NB4 (cell line): Measurements from ENCODE around the gene NOC4L.

Experiments
- CTCF ChIP-seq: IDR thresholded peaks from one replicate; pipeline ENCODE4 v1.5.1; 2012; ENCODE audit warnings: low read depth, low read length
- MAX ChIP-seq: IDR thresholded peaks from 2 replicates; pipeline ENCODE4 v1.6.1; 2011; ENCODE audit warnings: low read depth, low read length
- MYC ChIP-seq: IDR thresholded peaks from 2 replicates; pipeline ENCODE4 v1.6.1; 2011; ENCODE audit warnings: low read depth, low read length
- POLR2A ChIP-seq: IDR thresholded peaks from 2 replicates; pipeline ENCODE4 v1.6.1; 2011; ENCODE audit warnings: mild to moderate bottlenecking; ENCODE audit not compliant: insufficient read length; ENCODE audit errors: extremely low read depth

- TF ChIP-seq POLR2A (no peak), CTCF (no peak), MAX (no peak), MYC (no peak)
Measured at GRCh38 chr12:132196873-132197390, 52.7 kb downstream of the NOC4L start.
